GM15510 (cell line): ENCODE measurements around the gene AGAP1.

Source experiments
- POLR2A ChIP-seq: IDR thresholded peaks from 3 replicates; pipeline ENCODE4 v1.6.1; 2011; ENCODE audit warnings: borderline replicate concordance; ENCODE audit not compliant: insufficient read length; ENCODE audit errors: extremely low read depth

The AGAP1 gene

DNA sequence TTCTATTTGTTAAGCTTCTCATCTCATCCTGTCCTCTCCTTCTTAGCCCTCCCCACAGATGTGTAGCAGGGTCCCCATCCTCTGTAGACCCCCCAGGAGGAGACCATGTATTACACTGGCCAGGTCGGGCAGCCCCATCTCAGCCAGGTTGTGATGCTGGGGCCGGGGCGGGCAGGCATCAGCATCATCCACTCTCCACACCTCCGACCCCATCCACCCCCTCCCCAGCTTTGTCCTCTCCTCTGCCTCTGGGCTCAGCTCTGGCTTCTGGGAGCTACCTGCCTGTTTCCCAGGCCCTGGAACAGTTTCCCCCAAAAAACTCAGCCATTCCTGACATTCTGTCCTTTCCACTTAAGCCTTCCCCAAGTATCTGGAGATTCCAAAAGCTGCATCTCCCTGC, 625.2 kb downstream of the AGAP1 start:
- TF ChIP-seq POLR2A: no peak

DNA sequence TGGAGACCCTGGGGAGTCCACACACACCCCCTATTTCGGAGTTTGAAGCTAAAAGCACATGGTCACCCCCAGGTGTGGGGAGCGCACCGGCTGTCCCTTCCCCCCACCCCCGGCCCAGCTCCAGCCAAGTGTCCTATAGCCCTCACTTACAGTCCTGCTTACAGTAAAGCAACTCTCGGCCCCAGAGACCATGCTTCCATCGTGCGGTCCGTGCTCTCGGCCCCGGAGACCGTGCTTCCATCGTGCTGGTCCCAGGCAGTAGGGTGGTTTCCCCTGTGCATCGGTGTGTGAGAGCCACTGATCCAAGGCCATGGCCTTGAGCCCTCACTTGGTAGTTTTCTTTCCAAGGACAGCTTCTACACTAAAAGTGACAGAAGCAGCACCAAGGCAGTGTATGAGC, 625.6 kb downstream of the AGAP1 start:
- no peak for TF ChIP-seq POLR2A

DNA sequence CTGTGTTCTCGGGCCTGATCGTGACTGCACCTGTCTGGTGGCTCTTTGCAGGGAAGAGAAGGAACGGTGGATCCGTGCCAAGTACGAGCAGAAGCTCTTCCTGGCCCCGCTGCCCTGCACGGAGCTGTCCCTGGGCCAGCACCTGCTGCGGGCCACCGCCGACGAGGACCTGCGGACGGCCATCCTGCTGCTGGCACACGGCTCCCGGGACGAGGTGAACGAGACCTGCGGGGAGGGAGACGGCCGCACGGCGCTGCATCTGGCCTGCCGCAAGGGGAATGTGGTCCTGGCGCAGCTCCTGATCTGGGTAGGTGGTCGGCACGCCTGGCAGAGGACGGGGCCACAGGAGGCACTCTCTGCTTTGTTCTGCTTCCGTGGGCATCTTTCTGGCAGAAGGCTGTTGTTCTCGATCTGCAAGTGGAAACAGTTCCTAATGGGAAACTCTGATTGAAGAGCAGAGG, 626.3 kb downstream of the AGAP1 start:
- TF ChIP-seq POLR2A: no peak

DNA sequence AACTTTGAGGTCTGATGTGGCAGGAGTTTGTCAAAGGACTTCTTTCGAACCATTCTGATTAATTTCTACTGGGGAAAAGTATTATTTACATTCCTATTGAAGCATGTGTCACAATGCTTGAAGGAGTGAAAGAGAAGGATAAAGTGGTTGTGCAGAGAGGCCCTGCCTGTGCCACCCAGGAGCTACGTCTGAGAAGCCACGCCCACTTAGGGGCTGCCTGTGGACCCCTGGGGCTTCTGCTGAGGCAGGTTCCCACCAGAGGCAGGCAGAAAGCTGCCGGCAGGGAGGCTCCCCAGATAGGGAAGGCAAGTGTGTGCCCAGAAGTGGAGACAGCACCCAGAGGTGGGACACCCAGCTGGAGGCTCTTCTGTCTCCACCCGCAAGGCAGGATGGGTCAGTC, 627.0 kb downstream of the AGAP1 start:
- TF ChIP-seq POLR2A: no peak

DNA sequence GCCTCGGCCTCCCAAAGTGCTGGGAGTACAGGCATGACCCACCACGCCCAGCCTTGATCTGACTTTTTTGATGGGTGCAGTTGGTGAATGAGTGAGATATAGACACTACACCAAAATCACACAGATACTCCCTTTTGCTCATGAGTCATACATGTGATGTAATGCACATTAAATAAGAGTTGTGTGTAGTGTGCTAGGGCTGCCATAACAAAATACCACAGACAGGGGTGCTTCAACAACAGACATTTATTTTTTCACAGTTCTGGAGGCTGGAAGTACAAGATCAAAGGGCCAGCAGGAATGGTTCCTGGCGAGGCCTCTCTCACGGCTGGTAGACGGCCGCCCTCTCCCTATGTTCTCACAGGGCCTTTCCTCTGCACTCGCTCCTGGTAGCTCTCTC, 627.7 kb downstream of the AGAP1 start:
- TF ChIP-seq POLR2A: no peak

DNA sequence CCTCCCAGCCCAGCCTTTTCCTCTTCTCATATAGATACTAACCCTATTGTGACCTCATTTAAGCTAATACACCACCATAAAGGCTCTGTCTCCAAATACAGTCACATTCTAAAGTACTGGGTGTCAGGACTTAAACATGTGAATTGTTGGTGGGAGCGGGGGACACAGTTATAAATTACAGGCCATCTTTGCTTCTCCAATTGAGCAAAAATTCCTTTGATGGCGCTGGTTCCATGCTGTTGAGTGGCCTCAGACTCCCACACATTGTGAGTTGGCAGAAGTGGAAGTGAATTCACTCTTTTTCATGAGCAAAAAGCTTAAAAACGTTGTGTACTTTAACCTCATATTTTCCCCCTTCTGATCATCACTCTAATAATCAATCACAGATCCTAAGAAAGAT, 628.4 kb downstream of the AGAP1 start:
- TF ChIP-seq POLR2A: no peak

DNA sequence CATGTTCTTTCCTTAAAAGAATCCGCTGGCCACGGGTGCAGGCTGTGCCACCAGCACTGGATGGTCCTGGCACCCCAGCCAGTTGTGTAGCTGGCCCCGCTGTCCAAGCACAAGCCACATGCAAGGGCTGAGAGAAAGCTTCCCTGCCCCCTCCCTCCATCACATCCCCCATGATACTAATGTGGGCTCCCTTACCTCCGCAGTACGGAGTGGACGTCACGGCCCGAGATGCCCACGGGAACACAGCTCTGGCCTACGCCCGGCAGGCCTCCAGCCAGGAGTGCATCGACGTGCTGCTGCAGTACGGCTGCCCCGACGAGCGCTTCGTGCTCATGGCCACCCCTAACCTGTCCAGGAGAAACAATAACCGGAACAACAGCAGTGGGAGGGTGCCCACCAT, 629.9 kb downstream of the AGAP1 start:
- no peak for TF ChIP-seq POLR2A

DNA sequence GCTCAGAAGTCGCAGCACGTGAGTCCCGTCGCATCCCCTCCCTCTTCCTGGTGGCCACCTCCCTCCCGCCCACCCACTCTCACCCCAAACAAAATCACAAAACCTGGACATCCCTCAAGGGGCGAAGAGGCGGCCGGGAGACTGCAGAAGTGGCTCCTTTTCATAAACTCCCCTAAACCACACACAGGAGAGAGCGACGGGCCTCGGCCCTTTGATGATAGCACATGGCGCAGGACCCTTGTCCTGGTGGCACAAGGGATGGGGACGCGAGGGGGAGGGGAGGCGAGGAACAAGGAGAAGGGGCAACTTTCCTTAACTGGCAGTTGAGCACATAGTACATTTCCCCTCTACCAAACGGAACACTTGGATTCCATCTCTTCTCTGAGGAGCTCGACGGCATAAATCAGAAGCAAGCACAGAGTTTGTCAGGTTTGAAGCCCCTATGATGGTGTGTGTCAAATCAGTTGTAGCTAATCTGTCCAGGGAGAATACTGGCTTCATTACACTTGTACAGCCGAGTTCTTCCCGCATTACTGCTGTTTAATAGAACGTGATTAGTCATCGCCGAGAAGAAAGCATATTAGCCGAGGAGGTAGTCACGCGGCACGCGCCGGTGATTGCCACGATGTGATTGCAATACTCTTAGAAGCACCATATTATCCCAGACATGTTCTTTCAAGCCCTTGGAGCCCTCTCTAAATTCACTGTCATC, 630.5 kb downstream of the AGAP1 start:
- no peak for TF ChIP-seq POLR2A

DNA sequence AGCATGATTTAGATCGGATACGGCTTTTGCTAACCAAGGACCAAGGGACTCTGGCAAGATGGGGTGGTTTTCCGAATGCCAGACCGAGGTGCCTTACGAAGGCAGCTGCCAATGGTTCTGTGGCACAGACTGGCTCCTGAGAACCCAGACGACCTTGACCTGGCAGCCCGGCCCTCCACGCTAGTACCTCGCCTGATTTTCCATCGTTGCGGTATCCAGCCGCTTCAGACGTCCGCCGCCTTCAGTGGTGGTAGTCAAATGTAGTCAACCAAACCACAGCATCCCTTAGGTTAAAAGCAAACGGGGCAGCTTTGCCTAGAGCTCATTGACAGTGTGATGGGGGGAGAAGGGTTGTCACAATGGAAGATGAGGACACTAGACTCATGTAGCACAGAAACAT, 631.7 kb downstream of the AGAP1 start:
- TF ChIP-seq POLR2A: no peak

DNA sequence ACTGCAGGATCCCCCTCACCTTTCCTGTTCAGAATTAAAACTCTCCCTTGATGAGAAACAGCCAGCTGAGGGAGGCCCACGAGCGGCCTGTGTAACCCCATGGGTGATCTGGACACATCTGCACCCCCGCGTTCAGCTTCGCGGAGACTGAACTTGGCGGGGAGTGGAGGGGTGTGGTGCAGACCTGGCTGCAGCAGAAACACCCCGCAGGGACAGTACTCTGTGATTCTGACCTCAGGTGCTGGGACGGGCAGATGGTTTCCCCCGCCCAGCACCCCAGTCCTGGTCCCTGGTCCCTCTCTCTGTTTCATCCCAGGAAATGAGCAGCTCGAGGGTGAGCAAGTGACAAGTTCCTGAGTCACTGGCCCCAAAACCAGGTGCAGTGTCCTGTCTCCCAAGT, 633.2 kb downstream of the AGAP1 start:
- no peak for TF ChIP-seq POLR2A

DNA sequence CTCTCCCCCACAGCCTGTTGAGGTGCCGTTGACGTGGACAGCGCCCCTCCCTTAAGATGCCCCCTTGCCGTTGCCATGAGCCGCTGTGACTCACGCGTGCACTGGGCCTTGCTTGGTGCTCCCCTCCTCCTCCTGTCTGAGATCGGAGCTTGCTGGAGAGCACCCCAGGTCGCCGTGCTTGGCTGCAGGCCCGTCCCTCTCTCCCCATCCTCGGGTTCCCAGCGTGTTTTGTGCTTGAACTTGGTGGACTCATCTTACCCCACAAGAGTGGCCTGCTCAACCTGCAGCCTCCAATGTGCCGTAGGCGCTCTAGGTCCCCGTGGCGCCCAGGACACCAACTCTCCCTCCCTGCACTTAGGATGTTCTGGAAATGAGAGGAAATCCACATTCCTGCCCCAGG, 634.5 kb downstream of the AGAP1 start:
- TF ChIP-seq POLR2A: no peak

DNA sequence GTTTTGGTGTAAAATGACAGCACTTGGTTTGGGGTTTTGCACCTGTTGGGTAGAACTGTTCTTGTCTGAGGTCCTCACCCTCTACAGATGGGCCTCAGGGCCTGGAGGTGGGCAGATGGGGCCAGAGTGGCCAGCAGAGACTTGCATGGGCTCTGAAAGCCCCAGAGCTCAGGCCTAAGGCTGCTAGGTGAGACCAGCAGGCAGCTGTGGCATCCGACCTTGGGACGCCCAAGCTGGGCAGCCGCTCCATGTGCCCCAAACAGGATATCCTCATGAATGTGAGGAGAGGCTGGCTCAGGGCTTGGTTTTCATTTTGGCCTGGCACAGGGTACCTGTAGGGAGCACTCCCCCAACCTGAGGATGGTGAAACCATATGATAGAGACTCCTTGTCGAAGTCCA, 636.1 kb downstream of the AGAP1 start:
- no peak for TF ChIP-seq POLR2A

DNA sequence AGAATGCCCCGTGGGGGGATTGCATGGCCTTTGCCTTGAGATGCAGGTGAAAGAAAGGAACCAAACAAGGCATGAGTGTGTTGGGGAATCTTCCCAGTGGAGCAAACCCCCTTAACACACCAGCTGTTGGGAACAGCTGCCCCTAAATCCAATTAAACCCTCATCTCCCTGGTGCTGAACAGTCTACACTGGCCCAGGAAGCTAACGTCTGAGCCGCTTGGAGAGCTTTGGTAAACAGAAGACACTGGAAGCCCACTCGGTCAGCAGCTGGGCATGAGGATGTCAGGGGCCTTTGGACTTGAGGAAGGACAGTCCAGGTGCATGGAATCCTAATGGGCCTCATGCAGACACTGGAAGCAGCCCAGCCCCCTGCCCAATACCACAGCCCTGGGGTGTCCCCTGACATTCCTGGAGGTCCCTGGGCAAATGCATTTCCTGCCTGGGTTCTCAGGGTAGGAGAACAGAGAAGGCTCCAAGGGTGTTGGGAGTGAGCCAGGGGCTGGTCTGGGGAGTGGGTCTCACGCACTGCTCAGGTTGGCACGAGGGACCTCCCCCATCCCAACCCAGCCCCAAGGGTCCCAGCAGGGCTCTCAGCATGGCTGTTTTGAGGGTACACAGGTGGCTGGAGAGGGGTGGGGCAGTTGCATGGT, 636.6 kb downstream of the AGAP1 start:
- TF ChIP-seq POLR2A: no peak

DNA sequence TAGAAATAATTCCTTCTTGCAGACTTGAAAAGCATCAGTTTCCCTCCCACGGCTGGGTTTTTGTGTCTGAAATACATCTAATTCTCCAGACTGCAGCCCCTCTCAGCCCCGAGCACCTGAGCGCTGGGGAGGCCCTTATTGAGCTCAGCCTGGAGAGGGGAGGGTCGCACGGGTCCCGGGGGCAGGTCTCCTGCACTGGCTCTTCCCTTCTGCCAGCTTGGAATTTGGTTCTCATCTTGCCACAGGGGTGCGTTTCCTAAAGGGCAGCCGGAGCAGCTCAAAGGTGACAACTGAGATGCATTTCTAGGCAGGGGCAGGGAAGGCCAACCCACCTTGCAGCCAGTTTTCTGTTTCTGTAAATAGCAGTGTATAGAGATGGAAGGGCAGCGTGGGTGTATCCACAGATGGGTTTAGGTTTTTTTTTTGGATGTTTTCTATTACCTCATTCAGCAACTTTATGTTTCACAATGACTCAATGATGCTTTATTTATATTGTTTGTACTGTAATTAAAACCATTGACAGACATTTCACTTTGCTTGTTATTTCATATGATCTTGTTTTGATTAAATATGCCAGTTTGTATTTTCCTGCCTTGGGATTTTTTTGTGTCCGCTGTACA, 637.3 kb downstream of the AGAP1 start:
- TF ChIP-seq POLR2A: no peak

DNA sequence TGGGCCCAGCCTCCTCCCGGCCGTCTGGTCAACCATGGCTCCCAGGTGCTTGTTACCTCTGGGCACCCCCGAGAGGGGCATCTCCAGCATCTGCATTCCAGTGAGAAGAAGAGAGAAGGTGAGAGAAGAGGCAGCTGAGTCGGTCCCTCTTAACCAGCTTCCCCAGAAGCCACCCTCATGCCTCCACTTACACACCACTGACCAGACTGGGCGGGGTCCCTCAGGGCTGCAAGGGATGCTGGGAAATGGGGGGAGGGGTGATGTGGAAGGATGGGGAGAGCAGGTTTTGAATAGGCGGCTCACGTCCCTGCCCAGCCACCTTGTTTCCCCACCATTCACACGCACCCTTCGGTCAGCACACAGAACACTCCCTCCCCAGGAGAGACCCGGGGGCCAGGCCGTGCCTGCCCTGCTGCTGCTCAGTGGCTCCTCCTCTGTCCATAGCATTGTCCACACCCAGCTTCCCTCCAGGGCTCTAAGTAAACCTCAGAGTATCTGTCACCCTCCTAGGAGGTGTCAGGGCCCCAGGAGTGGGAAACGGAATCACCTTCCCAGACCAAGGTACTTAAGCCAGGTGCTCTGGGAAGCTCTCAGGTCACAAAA, 639.7 kb downstream of the AGAP1 start:
- TF ChIP-seq POLR2A: no peak
